Testis (tissue), 2 donors: Measurements from ENCODE around the gene SHISA6.

ENCODE experiments used
- CTCF ChIP-seq, 3 experiments: fragments of 450-650 bp in 2 of 3; fragments of 200-600 bp in 1 of 3; sonication (generic) in 1 of 3; IDR thresholded peaks; one replicate each; pipeline ENCODE4 v1.5.1; 2016 to 2019; ENCODE audit warnings: antibody characterized with exemption in 3 of 3, mild to moderate bottlenecking in 2 of 3, moderate library complexity in 1 of 3
- POLR2A ChIP-seq: fragments of 450-650 bp; IDR thresholded peaks from one replicate; pipeline ENCODE4 v1.6.1; 2017; ENCODE audit warnings: antibody characterized with exemption, mild to moderate bottlenecking, moderate library complexity

GRCh38 chr17:11564589-11565380 lies 323.8 kb downstream of the SHISA6 start:
- TF ChIP-seq CTCF (IDR thresholded peaks at IDR 0.05), result no peak
- no peak for TF ChIP-seq POLR2A
